HG03432 (cell line): ENCODE data around the gene BTBD9.

Experiments used
- ATAC-seq: cut with Tn5 transposase; IDR thresholded peaks from one replicate; pipeline ENCODE4 v1.9.1; 2021; ENCODE audit warnings: mild to moderate bottlenecking, moderate library complexity; ENCODE audit not compliant: unreplicated experiment

BTBD9 gene

DNA sequence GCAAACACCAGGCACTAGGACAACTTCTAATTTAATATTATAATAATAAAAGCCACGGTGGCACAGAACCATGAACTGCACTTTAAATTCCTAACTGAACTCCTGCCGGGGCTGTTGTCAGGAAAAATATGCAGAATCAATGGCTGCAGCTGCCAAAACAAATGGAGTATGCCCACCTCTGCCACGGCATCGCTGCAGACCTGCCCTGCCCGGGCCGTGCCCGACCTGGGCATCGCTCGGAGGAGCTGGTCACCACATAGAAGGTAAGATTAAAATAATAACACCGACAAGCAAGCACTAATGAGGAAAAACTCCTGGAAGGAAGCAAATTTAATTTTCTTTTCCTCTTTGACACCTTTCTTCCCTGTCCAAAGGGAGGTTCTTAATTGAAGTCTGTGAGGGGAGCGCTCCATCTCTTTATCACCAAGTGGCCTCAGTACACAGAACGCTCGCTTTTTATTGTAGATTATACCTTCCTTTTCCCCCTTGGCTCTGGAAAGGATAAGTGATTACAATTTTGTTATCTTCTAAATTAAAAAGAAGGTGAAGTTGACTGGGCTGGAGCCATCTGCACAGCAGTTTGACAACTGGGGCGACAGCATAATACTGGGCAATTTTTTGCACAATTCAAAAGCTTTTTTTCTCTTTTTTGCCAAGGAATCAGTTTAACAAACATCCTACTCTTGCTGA is 468.9 kb downstream of the BTBD9 start:
- ATAC-seq, result no peak

DNA sequence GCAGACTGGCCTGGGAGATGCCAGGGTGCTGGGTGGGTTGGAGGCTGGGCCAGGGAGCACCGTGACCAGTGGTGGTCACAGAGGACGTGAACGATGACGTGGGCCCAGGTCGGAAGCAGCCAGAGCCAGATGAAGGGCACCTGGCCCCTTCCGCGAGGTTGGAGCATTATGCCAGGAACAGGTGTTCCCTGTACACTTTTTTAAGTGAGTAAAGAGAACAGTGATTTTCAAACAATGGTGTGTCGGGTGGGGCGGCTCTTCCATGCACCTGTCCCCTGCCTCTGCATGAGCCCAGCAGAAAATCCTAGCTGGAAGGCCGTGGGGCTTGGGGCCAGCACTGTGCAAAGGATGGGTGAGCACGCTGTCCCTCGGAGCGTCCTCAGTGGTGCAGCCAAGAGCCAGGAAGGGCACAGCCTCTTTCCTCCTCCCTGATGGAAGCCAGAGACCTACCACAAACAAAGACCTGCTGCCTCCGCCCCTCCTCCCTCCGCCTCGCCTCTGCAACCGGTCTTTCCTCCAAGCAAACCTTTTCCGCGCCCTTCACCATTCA is 469.7 kb downstream of the BTBD9 start:
- ATAC-seq, result no peak

DNA sequence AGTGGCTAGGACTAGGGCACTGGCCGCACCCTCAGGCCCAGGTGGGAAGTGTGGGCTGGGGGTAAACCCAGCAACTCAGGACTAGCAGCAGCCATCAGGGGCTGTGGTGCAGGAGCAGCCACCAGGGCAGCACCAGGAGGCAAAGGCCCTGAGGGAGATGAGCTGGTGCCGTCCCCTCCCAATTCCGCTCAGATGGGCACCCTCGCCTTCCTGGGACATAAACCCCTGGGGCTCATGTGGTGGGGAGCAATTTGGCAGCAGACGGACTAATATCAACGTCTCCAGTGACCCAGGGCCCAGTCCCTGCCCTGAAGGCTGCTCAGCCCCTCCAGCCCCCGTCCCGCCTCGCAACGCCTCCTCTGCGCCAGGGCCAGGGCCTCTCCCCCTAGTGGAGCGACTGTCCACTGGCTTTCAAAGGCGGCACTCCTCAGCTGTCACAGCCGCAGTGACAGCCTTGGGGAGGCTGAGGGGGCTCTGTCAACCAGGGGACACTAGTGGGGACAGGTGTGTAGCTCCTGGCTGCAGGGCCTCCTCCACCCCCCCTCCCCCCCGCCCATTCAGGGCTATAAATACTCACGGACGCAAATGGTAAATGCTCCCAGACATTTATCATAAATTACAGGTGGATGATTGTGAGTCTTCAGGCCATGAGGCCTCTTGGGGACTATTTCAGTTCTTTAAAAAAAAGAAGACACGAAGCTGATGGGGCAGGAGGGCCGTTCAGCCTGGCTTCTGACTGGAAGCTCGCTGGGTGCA is 470.3 kb downstream of the BTBD9 start:
- ATAC-seq, result no peak

DNA sequence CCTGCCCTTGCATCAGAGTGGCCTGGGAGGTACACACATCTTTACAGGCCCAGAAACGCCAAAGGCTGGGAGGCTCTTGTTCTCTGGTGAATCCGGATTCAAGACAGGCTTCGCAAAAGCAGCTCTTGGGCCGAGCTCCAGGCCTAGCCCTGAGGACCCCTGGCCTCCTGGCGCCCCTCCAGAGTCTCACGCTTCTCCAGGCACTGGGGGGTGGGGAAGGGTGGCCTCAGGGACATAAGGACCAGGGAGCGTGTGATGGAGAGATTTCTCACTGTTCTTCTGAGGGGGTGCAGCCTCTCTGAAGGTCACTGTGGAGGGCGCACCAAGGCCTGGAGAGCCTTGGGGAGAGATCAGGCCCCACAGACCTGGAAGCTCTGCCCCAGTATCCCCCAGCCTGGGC is 471.0 kb downstream of the BTBD9 start:
- no peak for ATAC-seq

DNA sequence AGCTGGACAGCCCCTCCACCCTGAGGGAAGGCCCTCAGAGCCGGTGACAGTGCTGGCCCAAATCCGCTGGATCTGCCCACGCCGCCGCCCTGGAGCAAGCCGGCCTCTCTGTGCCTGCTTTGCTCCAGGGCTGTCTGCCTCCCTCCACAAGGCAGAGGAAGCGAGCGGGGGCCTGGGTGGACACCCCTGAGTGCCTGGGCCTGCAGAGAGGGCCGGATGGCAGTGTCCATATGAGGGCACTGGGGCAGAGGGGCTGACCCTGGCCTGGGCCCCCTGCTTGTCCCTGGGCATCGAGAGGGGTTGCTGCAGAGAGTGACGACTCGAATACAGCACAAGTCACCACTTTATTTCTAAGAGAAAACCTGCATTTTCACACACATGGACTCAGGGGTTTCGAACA is 471.6 kb downstream of the BTBD9 start:
- ATAC-seq, result no peak

DNA sequence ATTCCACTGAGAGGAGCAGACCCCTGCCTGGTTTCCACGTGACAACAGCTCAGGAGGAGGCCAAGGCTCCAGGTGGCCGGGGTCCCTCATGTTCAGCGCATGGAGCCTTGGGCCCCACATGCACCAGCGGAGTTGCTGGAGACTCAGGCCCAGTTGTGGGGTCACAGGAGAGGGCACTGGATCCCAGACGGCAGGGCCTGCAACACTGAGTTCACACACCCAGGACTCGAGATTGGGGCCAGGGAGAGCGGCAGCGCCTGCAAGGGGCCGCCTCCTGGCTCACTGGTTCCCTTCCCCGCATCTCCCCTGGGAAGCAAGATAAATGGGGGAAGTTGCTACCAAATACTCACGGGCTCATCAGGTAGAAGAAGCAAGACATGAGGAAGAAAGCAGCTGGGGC is 472.1 kb downstream of the BTBD9 start:
- ATAC-seq, result no peak

DNA sequence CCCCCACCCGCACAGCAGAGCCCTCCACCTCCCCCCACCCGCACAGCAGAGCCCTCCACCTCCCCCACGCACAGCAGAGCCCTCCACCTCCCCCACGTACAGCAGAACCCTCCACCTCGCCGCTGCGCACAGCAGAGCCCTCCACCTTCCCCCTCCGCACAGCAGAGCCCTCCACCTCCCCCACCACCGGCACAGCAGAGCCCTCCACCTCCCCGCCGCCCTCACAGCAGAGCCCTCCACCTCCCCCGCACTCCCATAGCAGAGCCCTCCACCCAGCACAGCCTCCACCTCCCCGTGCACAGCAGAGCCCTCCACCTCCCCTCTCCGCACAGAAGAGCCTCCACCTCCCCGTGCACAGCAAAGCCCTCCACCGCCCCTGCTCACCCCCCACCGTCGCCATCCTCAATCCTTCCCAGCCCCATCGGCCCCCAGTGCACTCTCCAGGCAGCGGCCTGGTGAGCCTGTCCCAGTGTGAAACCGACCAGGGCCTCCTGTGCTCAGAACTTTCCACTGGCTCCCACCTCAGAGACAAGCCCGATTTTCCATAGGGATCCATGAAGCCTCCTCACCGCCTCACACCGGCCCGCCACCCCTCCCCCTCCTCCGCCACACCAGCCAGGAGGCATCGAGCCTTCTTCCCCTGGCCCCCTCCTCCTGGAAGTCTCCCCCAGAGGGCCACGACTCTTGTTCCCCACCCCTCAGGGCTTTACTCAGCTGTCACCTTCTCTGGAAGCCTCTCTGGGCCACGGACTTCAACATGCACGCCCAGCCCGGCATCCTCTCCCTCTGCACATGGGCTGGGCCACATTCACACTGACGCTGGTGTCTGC is 473.1 kb downstream of the BTBD9 start:
- no peak for ATAC-seq

DNA sequence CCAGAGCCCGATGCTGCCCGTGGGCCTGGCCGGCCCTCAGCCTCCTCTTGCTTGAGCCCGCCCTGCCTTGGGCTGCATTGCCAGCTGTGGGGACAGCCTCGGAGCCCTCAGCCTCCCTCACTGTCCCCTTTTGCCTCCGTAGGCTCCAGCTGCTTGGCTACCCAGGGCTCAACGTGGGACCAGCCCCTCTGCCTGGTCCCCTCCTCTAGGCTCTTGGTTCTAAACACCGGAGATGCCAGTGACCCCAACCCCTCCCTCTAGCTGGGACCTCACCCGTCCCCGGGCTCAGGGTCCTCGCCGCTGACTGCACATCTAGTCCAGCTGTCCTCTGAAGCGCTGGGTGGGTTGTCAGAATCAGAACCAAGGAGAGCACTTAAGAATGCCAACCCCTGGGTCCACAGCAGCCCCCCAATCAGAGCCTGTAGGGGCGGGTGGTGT is 475.0 kb downstream of the BTBD9 start:
- ATAC-seq, result no peak

DNA sequence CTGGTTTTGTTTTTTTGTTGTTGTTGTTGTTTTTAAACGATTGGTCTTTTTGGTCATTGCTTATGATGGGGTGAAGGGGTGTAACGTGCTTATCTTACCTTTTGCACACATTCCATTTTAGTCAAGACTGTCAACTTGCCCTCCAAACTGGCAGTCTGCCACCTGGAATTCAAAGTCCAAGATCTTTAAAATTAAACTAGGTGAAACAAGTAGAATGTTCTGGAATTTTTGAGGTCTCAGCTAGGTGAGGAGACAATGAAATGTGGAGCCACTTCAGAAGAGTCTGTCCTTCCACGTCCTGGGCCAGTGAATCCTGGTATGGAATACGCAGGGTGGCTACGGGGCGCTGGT is 475.6 kb downstream of the BTBD9 start:
- ATAC-seq, result no peak

DNA sequence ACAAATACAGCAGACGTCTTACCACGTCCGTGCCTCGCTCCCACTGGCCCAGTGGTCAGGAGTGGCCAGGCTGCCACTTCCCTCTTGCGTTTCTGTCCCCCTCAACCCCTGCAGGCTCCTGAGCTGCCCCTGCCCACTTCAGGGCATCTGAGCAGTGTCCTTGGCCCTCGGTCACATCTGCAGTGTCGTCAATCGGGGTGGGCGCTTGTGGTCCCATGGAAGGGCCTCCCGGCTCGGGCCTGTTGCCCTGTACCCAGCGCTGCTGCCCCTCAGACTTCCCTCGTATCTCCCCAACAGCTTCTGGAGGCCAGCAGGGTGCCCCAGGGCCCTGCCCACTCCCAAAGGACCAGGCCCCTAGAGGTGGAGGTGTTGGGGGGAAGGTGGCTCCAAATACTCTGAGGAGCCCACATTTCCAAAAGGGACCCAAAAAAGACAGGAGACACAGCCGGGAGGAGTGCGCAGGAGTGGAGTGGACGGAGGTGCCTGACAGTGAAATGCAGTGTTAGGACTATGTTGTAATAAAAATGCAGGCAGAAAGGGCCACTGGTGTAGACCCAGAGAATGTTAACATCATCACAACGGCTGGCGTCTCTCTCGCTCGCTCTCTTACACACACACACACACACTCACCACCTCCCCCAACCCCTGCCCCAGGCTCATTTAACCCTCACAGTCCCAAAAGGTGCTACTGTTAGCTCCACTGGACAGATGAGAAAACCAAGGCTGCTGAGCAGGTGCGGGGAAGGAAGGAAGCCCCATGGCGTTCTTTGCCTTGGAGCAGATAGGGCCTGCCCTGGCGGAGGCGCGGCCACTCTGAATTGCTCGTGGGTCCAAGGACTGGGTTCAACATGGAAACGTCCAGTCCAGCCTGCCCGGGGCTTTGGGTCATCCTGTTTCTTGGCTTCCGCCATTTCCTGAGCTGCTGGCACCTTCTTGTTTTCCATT is 476.3 kb downstream of the BTBD9 start:
- ATAC-seq, result no peak

DNA sequence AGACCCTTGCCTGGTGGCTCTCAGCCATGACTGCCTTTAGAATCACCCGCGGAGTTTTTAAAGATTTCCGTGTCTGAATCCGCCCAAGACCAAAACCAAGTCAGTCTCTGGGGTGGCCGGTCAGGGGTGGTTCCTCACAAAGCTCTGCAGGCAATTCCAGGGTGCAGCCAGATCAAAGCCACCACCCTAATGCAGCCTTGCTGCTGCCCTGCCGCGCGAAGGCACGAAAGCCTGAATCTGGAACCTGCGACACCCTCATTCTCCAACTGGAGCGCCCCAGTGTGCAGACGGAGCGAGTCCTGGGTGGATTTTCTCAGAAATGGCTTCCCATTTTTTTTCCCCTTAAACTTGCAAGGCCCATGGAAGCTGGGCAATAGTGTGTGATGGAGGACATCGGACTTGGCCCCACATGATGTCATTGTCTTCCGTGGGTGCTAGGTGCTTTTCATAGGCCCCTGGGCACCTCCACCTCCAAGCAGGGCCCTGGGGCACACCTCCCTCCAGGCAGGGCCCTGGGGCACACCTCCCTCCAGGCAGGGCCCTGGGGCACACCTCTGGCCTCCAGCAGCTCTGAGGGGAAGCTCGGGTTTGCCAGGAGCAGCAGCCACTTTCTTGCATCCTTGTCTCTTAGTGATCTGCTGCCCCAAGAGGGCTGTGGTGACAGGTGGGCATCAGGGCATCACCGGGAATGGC is 477.1 kb downstream of the BTBD9 start:
- ATAC-seq, result no peak

DNA sequence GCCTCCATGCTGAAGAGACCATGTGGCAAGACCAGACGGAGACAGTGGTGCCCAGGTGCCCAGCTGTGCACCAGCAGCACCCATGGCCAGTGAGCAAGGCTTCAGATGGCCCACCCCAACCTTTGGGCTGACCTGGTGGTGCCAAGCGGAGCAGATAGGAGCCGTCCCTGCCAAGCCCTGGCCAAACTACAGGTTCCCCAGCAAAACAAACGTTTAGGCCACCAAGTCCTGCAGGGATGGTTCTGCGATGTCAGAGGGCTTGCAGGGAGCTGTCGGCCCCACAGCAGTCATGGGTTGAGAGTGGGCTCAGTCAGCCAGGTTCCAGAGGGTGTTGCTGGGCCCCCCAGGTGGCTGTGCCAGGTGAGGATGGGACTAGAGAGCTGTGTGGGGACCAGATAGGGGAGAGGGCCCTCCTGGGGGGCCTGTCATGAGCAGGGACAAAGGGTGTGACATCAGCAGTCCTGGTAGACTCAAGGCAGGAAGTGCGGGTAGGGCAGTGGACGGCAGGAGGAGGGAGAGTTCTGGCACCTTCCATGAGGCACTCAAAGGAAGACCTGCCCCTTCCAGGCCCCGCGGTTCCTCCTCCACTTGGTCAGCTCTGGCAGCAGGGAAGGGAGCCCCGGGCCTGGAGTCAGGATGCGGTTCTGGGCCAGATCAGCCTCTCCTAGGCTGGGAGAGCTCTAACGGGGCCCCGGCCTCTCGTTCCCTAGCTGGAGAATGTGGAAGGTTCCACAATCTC is 477.8 kb downstream of the BTBD9 start:
- ATAC-seq, result no peak

DNA sequence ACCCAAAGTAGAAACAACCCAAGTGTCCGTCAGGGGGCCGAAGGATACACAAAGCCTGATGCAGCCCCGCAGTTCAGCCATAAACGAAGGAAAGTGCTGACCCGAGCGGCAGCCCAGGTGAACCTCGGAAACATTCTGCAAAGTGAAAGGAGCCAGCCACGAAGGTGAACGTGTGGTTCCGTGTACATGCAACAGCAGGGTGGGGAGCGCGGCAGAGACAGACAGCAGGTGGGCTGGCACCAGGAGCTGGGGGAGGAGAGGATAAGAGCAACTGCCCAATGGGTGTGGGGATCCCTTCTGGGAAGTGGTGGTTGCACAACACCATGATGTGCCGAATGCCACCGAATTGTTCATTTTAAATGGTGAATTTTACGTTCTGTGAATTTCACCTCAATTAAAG is 478.4 kb downstream of the BTBD9 start:
- no peak for ATAC-seq

DNA sequence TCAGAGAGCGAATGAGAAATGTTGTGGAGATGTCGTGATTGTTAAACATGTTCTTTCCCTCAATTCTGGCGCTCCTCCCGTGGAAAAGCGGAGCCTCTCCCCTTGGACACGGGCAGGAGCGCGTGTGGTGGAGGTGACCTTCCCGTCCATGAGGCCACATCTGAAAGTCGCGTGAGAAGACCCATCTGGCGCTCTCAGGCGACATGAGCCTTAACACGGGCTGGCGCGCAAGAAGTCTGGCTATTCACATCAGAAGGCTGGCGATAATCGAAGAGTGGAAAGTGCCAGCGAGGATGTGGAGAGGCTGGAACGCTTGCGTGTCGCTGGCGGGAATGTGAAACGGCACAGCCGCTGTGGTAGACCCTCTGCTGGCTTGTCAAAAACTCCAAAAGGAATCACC is 478.9 kb downstream of the BTBD9 start:
- no peak for ATAC-seq

DNA sequence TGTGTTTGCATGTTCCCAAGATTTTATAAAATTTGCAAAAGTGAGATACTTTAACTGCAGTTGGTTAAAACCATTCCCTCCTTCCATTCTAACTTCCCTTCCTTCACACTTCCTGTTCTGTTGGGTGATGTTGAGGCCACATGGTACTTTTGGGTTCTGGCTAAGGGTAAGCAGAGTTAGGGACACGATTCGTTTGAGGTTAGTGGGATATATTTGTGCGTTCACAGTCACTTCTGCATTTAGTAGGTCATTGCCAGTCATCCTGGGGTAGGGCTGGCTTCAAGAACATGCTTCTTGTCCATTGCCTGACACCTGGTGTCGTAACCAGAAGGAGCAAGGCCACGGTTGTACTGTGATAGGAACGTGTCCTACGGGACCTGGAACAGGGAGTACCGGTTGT is 480.1 kb downstream of the BTBD9 start:
- no peak for ATAC-seq

DNA sequence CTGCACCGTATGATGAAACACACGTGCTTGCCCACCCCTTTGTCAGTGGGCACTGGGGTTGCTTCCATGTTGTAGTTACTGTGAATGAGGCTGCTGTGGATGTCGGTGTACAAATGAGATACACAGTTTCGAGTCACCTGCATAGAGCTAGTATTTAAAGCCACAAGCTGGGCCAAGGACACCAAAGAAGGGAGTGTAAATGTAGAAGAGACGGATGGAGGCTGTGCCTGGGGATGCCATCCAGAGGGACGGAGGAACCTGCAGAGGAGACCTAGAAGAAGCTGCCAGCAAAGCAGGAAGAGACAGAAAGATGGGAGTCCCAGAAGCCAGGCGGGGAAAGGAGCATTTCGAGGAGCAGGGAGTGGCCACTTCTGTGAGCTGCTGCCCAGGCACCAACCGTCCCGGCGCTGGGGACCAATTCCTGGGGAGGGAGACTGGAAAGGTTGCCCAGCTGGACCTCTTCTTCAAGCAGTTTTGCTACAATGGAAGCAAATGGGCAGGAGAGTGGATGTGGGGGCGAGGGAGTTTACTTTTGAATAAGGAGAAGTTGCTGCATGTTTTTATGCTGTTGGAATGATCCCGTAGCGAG is 480.9 kb downstream of the BTBD9 start:
- ATAC-seq, result no peak

DNA sequence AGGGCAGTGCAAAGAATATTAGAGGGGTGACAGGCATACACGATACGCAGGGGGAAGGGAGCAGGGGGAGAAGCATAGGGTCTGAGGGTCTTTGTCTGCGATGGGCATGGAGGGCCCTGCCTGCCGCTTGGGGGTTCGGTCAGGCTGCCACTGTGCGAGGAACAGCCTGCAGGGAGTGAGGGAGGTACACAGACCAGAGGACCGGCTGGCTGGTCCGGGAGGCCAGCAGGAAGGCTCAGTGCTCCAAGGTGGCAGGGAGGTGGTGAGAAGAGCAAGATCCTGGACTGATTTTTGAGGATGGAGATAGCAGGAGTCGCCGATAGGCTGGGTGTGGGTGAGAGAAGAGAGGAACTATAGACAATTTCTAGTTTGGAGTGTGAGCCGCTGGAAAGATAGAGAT is 481.8 kb downstream of the BTBD9 start:
- no peak for ATAC-seq

DNA sequence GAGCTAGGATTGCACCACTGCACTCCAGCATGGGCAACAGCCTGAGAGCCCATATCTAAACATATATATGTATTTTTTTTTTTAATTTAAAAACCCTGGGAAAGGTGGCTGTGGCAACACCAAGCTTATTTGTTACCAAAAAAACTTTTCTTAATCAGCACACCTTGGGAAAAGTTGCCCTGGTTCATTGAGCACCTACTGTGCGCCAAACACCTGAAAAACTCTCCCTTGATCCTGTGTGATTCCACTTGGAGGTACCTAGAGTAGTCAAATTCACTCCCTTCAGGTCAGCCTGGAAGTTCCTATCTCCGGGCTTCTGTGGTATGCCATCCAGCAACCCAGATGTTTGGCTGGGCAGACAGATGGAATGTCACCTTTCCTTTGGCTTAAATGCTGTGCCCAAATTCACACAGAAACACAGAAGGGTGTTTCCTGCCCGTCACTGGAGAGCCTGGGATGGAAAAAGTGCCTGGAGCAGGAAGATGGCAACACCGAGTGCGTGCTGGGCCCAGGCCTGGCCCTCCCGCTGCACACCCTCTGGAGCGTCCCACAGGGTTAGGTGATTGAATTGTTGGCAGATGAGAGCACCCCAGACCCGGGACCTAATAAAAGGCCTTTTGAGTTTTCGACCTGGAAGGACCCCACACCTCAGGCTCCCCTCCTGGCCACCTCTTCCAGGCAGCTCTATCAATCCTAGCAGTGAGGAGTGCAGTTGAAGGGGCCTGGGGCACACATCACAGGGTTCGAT is 482.7 kb downstream of the BTBD9 start:
- ATAC-seq, result no peak
